HG03159 (cell line): Measurements from ENCODE around the gene IL4I1.
"Not testable (repeated sequence)": the region's sequence is repeated elsewhere in the genome, so short reads cannot be mapped to it uniquely, and the experiment has no call there.

Experiments
- ATAC-seq: cut with Tn5 transposase; IDR thresholded peaks from one replicate; pipeline ENCODE4 v1.9.1; 2021; ENCODE audit warnings: mild to moderate bottlenecking, moderate library complexity; ENCODE audit not compliant: unreplicated experiment

Gene IL4I1

GRCh38 chr19:49896863-49897621 is at the start of gene IL4I1:
TSS of gene IL4I1 (minus strand) at chr19:49896887. CDS start at chr19:49896160, 727 bp downstream.
- peak; percentile 55 for ATAC-seq

GRCh38 chr19:49946415-49946814 is 49.7 kb upstream of the IL4I1 start:
- no peak for ATAC-seq

- not testable (repeated sequence) for ATAC-seq
Observed at GRCh38 chr19:49944567-49944966, 47.9 kb upstream of the IL4I1 start.

GRCh38 chr19:49940482-49940791 is 43.8 kb upstream of the IL4I1 start:
- ATAC-seq, result no peak

GRCh38 chr19:49939721-49940481 is 43.2 kb upstream of the IL4I1 start:
- ATAC-seq, result no peak

- ATAC-seq, result no peak
Observed at GRCh38 chr19:49938662-49939061, 42.0 kb upstream of the IL4I1 start.

DNA sequence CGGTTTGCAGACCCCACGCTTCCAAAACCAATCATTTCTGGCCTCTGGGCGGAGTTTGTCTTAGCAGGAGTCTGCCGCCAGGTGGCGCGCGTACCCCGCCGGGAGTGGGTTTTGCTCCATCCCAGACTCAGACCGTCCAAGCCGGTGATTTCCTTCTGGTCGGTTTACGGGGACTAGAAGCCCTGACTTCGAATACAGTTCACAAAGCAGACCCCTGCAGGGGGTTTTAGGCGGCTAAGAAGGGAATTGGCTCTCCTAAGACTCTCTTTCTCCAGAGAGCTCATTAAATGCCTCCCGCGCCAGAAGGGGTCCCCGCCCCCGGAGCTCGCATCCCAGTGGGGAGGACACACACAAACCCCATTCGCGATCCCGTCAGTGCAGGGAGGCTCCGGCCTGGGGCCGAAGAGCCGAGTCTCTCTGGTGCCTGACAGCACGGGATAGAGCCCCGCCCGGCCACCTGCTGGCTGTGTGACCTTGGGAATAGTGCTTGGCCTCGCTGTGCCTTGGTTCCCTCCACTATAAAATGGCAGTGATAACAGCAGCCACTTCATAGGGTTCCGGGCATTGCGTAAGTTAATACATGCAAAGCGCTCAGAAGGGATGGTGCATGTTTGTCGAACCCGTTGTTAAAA is 41.2 kb upstream of the IL4I1 start:
- ATAC-seq, result no peak

DNA sequence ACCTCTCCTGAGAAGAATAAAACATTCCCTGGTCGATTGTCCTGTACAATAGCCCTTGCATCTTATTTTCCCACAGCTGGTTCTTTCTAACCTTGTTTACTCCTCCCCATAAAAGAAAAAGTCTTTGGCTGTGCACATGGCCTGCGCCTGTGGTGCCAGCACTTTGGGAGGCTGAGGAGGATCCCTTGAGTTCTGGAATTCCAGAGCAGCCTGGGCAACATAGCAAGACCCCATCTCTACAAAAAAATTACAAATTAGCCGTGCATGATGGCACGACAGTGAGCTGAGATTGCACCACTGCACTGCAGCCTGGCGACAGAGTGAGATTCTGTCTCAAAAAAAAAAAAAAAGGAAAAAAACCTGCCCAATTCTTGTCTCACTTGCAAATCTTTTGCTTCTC is 39.9 kb upstream of the IL4I1 start:
- ATAC-seq, result no peak

GRCh38 chr19:49933643-49934042 is 37.0 kb upstream of the IL4I1 start:
- no peak for ATAC-seq

DNA sequence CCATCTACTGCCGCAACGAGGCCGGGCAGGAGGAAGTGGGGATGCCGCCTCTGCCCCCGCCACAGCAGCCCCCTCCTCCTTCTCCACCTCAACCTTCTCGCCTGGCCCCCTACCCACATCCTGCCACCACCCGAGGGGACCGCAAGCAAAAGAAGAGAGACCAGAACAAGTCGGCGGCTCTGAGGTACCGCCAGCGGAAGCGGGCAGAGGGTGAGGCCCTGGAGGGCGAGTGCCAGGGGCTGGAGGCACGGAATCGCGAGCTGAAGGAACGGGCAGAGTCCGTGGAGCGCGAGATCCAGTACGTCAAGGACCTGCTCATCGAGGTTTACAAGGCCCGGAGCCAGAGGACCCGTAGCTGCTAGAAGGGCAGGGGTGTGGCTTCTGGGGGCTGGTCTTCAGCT is 36.0 kb upstream of the IL4I1 start:
- ATAC-seq, result no peak

DNA sequence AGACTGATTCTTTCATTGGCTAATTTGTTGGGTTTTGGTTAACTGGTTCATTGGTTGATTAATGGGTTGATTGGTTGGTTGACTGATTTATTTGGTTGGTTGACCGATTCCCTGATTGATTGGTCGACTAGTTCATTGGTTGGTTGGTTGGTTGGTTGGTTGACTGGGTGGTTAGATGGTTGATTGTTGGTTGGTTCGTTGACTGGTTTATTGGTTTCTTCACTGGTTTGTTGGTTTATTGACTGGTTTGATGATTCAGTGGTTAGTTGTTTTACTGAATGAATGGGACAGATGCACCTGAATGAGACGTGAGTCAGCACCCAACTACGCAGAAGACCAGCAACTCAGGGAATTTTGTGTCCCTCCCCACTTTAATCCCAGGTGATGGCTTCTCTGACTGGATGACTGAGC is 35.4 kb upstream of the IL4I1 start:
- no peak for ATAC-seq

DNA sequence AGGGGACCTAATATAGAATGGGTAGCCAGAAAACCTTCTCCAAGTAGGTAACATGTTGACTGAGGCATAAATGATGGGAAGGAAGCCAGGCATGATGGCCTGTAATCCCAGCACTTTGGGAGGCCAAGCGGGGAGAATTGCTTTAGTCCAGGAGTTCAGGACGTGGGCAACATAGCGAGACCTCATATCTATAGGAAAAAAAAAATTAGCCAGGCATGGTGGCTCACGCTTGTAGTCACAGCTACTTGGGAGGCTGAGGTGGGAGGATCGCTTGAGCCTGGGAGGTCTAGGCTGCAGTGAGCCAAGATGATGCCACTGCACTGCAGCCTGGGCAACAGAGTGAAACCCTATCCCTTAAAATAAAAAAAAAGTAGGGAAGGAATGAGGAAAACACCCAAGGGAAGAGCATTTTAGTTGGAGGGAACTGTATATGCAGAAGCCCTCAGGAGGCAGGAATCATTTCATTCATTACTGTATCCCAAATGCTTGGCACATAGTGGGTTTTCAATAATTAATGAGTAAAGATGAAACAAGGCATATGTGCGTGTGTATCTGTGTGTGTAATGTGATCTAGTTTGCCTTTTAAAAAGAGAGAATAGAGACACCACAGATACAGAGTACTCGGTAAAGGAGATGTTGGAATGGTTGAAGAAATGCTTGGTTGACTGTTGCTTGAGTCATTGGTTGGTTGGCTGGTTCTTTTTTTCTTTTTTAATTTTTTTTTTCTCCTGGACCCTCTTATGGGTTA is 34.8 kb upstream of the IL4I1 start:
- no peak for ATAC-seq

DNA sequence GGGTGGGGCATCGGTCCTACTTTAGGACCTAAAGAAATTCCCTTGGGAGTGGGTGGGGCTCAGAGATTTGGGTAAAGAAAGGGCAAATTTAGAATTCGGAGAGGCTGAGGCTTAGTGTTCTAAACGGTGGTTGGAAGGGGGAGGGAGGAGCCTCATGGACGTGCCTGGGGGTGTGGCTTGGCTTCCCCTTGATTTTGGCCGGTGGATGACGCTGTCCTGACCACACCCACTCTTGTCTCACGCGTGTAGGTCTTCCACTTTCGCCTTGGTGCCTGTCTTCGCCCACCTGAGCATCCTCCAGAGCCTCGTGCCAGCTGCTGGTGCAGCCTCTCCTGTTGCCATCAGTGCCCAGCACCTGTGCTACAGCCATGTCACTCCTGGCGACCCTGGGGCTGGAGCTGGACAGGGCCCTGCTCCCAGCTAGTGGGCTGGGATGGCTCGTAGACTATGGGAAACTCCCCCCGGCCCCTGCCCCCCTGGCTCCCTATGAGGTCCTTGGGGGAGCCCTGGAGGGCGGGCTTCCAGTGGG is 33.9 kb upstream of the IL4I1 start:
- no peak for ATAC-seq

- peak; percentile 80 for ATAC-seq
Observed at GRCh38 chr19:49929611-49930482, 33.2 kb upstream of the IL4I1 start.

- ATAC-seq, result peak; percentile 54
Observed at GRCh38 chr19:49929121-49929610, 32.5 kb upstream of the IL4I1 start, which contains the start of the genes ATF5 and NUP62. TSS of gene ATF5 (plus strand) at chr19:49929205. CDS start at chr19:49930851, 1,646 bp downstream. TSS of gene NUP62 (minus strand) at chr19:49929504. CDS start at chr19:49909807, 19,697 bp downstream.

GRCh38 chr19:49927526-49928264 is 31.0 kb upstream of the IL4I1 start:
- ATAC-seq, result no peak

DNA sequence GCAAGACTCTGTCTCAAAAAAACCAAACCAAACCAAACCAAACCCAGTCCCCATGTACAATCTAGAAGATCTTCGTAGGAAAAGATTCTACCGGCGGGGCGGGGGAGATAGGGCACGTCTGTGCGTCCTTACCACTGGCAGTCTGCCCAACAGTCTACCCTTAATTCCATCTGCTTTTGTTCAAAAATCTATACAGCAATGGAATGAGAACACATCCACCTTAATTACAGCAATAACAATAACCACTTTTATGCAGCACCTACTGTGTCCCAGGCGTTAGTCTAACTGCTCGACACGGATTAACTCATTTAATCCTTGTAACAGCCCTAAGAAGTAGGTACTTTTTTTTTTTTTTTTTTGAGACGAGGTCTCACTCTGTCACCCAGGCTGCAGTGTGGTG is 29.8 kb upstream of the IL4I1 start:
- ATAC-seq, result no peak

DNA sequence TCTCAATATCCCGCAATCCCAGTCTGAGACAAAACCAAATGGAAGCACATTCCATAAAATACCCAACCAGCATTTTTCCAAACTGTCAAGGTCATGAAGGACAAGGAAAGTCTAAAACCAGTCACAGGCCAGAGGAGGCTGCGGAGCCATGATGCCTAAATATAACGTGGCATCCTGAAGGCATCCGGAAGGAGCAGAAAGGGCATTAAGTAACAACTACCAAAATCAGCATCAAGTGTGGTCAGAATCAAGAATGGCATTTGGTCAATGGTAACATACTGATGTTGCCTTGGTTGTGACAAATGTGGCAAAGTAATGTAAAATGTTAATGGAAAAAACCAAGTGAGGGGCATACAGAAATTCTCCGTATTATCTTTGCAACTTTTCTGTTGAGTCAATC is 28.8 kb upstream of the IL4I1 start:
- ATAC-seq, result no peak

DNA sequence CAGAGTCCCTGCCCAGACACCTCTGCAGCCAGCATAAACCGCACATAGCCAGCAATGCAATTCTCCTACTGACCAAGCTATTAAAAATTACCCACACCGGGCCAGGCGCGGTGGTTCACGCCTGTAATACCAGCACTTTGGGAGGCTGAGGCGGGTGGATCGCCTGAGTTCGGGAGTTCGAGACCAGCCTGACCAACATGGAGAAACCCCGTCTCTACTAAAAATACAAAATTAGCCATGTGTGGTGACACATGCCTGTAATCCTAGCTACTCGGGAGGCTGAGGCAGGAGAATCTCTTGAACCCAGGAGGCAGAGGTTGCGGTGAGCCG is 28.2 kb upstream of the IL4I1 start:
- ATAC-seq, result not testable (repeated sequence)
